BJ (cell line): Measurements from ENCODE around the gene C5orf47. TPM values are rescaled to one million over a fixed set of nuclear protein-coding genes. Genes with fewer than 3 reads are reported as not detected.

Experiments
- CTCF ChIA-PET: fragments of 350-600 bp; formaldehyde crosslinking; extraction: SDS; loops from one replicate; lab custom pipeline; 2021; ENCODE audit warnings: antibody characterized with exemption, inconsistent platforms; lab: Yijun Ruan, JAX
- POLR2A ChIA-PET: fragments of 300-600 bp; sonication (Branson Sonifier 250); formaldehyde crosslinking; extraction: SDS; loops from one replicate; lab custom pipeline; 2021; ENCODE audit warnings: antibody characterized with exemption; lab: Charles Lee
- DNase-seq: peaks from one replicate; pipeline ENCODE4 v3.0.0-alpha.2; 2011; ENCODE audit warnings: low read depth
- H3K27me3 ChIP-seq: 2 replicates; pipeline ENCODE4 v1.6.0; 2011; ENCODE audit warnings: low read length; ENCODE audit not compliant: control insufficient read depth, insufficient read depth
- H3K36me3 ChIP-seq: 2 replicates; pipeline ENCODE4 v1.5.1; 2011; ENCODE audit warnings: low read length; ENCODE audit not compliant: control insufficient read depth, insufficient read depth
- H3K4me3 ChIP-seq: 2 replicates; pipeline ENCODE4 v1.5.1; 2011; ENCODE audit warnings: low read depth, mild to moderate bottlenecking, control low read depth, low read length
- CTCF ChIP-seq: IDR thresholded peaks from 2 replicates; pipeline ENCODE4 v1.5.1; 2011; ENCODE audit warnings: low read depth, mild to moderate bottlenecking, control low read depth, inconsistent platforms, low read length, moderate library complexity; ENCODE audit not compliant: insufficient read depth
- polyA plus RNA-seq: library from polyadenylated mRNA; depleted of rRNA; stranded (reverse); fragments of >200 nt; gene quantifications from 2 replicates; pipeline ENCODE4 v1.2.3, GENCODE V29; 2011

C5orf47 gene
- polyA plus RNA-seq, 1 experiment: not detected

DNA sequence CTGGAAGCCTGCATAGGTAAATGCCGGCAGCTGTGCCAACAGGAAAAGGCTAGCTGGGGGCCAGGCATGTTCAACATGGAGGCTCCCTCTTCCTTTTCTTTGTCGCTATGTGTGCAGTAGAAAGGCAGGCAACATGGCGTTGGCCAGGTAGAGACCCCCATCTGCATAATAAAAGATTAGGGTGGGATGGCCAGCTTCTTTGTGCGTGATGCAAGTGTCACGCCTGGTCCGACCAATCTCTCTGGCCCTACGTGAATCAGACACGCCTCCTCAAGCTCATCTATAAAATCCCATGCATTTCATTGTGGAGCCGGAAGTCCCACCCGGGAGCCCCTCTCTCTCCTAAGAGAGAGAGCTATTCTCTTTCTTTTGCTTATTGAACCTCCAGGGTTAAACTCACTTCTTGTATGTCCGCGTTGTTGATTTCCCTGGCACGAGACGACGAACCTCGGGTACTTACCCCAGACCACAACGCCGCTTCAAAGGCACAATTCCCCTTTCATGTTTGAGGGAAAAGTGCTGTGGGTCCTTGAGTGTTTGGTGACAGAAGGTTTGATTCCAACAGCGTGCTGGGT lies 25.0 kb upstream of the C5orf47 start:
- ChIA-PET CTCF (interaction anchor here (1.2 to 2.3 kb wide), 4 partner anchors 9 to 351 kb away, joined by 3 to 13 read pairs (median 3); no protein-coding TSS in a partner anchor), POLR2A (interaction anchor here (1.2 kb wide), 1 partner anchor 84 kb away, joined by 3 read pairs; no protein-coding TSS in a partner anchor)
- TF ChIP-seq CTCF: no peak
- DNase-seq: no peak
- Histone ChIP-seq H3K27me3 (no peaks in the 10 kb centered on the region), H3K4me3 (peak overlapping the region; percentile 37), H3K36me3 (no peaks in the 10 kb centered on the region)

GRCh38 chr5:173964506-173964905 lies 24.5 kb upstream of the C5orf47 start:
- CTCF ChIA-PET: no interaction called here
- no peak for DNase-seq
- Histone ChIP-seq H3K27me3 (no peaks in the 10 kb centered on the region), H3K4me3 (no peak overlapping the region), H3K36me3 (no peaks in the 10 kb centered on the region)
- POLR2A ChIA-PET: no interaction called here
- no peak for TF ChIP-seq CTCF

DNA sequence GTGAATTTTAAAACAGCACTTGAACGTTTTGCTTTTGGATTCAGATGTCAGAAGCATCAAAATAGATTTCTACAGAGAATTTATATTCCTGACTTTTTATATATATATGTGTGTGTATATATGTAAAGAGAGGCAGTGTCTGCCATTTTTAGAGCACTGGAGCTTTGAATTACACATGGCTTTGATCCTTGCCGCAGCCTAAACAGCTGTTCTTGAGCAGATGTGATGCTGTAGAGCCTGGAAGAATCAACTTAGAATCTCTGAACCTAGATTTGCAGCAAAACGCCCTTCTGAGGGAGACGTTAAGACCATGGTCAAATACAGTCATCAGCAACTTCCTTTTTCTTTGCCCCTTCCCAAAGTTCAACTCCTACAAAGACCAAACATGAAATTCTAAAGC lies 21.7 kb upstream of the C5orf47 start:
- TF ChIP-seq CTCF: no peak
- CTCF ChIA-PET: interaction anchor here (8.0 kb wide), 1 partner anchor 346 kb away, joined by 150 read pairs; the partner anchor contains the start of gene BOD1

GRCh38 chr5:173968154-173968797 lies 20.7 kb upstream of the C5orf47 start:
- ChIA-PET CTCF (interaction anchor here (8.0 kb wide), 1 partner anchor 347 kb away, joined by 150 read pairs; the partner anchor contains the start of gene BOD1), POLR2A (no interaction called here)
- no peak for DNase-seq
- Histone ChIP-seq H3K27me3 (no peaks in the 10 kb centered on the region), H3K4me3 (no peak overlapping the region), H3K36me3 (no peaks in the 10 kb centered on the region)
- TF ChIP-seq CTCF: no peak

More for the DNA sequence above, 21.7 kb upstream of the C5orf47 start:
- Histone ChIP-seq H3K4me3 (no peak overlapping the region), H3K27me3 (no peaks in the 10 kb centered on the region), H3K36me3 (no peaks in the 10 kb centered on the region)
- DNase-seq: no peak
- POLR2A ChIA-PET: no interaction called here
